Measurements from ENCODE around the gene ROPN1L.

The ROPN1L gene

GRCh38 chr5:10486511-10487344 lies 45.0 kb downstream of the ROPN1L start:
- H3K36me3 ChIP-seq (ENCODE audit: control insufficient read depth in 4 of 4, insufficient read depth in 4 of 4, low read length in 3 of 4): no peaks in the 10 kb centered on the region
- H3K4me3 ChIP-seq (ENCODE audit: control insufficient read depth in 1 of 7, extremely low read depth in 1 of 7, insufficient read depth in 4 of 7, low read depth in 2 of 7, low read length in 6 of 7): no peak overlapping the region
- CTCF ChIA-PET: interaction anchor here (0.6 to 1.7 kb wide), 2 partner anchors 41 to 137 kb away, joined by 4 to 5 read pairs; no protein-coding TSS in a partner anchor
- WGBS (ENCODE audit: insufficient coverage): 90% methylated on average over 23 of the region's 29 CpGs
- no peaks in the 10 kb centered on the region for H3K27me3 ChIP-seq (replicated peaks in 2 of 5; ENCODE audit: control insufficient read depth in 4 of 5, insufficient read depth in 5 of 5, low read length in 4 of 5)
- no peaks in the 10 kb centered on the region for H3K9me3 ChIP-seq (ENCODE audit: control extremely low read depth in 1 of 5, control insufficient read depth in 4 of 5, insufficient read depth in 2 of 5, low read depth in 1 of 5, low read length in 4 of 5)
- no peak overlapping the region for H3K27ac ChIP-seq (ENCODE audit: insufficient read depth in 1 of 2, low read depth in 1 of 2, low read length in 2 of 2, poor library complexity in 1 of 2, severe bottlenecking in 2 of 2)
- POLR2A ChIA-PET: no interaction called here
- H3K4me1 ChIP-seq (ENCODE audit: control extremely low read depth in 1 of 4, control insufficient read depth in 4 of 4, insufficient read depth in 4 of 4, low read length in 3 of 4): peaks cover 8 to 46% (median 37%) of the 10 kb centered on the region in 4 experiments
- DNase-seq: no peak

DNA sequence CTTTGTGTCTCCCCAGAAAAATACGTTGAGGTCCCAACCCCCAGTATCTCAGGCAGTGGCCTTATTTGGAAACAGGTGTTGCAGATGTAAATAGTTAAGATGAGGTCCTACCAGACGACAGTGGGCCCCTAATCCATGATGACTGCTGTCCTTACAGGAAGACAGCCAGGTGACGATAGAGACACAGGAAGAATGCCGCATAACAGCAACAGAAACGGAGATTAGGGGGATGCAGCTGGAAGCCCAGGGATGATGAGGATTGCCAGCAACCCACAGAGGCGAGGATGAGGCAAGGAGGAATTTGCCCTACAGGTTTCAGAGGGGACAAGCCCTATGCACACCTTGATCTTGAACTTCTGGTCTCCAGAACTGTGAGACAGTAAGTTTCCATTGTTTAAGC lies 46.5 kb downstream of the ROPN1L start:
- Histone ChIP-seq H3K4me3 (ENCODE audit: control insufficient read depth in 1 of 7, extremely low read depth in 1 of 7, insufficient read depth in 4 of 7, low read depth in 2 of 7, low read length in 6 of 7) (no peak overlapping the region), H3K9me3 (ENCODE audit: control extremely low read depth in 1 of 5, control insufficient read depth in 4 of 5, insufficient read depth in 2 of 5, low read depth in 1 of 5, low read length in 4 of 5) (peaks cover 0 to 4% (median 0%) of the 10 kb centered on the region in 5 experiments), H3K27ac (ENCODE audit: insufficient read depth in 1 of 2, low read depth in 1 of 2, low read length in 2 of 2, poor library complexity in 1 of 2, severe bottlenecking in 2 of 2) (no peak overlapping the region), H3K4me1 (ENCODE audit: control extremely low read depth in 1 of 4, control insufficient read depth in 4 of 4, insufficient read depth in 4 of 4, low read length in 3 of 4) (peaks cover 8 to 46% (median 37%) of the 10 kb centered on the region in 4 experiments), H3K36me3 (ENCODE audit: control insufficient read depth in 4 of 4, insufficient read depth in 4 of 4, low read length in 3 of 4) (no peaks in the 10 kb centered on the region), H3K27me3 (replicated peaks in 2 of 5; ENCODE audit: control insufficient read depth in 4 of 5, insufficient read depth in 5 of 5, low read length in 4 of 5) (no peaks in the 10 kb centered on the region)
- WGBS (ENCODE audit: insufficient coverage): 90% methylated on average over 6 of the region's 6 CpGs
- CTCF ChIA-PET: interaction anchor here (2.5 to 3.0 kb wide), 3 partner anchors 10 to 119 kb away, joined by 8 to 10 read pairs (median 9); no protein-coding TSS in a partner anchor
- POLR2A ChIA-PET: no interaction called here
- DNase-seq: no peak

GRCh38 chr5:10489810-10490426 lies 48.2 kb downstream of the ROPN1L start:
- no peaks in the 10 kb centered on the region for H3K27me3 ChIP-seq (replicated peaks in 2 of 5; ENCODE audit: control insufficient read depth in 4 of 5, insufficient read depth in 5 of 5, low read length in 4 of 5)
- no peak overlapping the region for H3K27ac ChIP-seq (ENCODE audit: insufficient read depth in 1 of 2, low read depth in 1 of 2, low read length in 2 of 2, poor library complexity in 1 of 2, severe bottlenecking in 2 of 2)
- DNase-seq: peak; percentile 80 to 94 (median 90)
- no peaks in the 10 kb centered on the region for H3K36me3 ChIP-seq (ENCODE audit: control insufficient read depth in 4 of 4, insufficient read depth in 4 of 4, low read length in 3 of 4)
- CTCF ChIA-PET: interaction anchor here (0.8 to 5.5 kb wide), 16 partner anchors 10 to 205 kb away, joined by 3 to 27 read pairs (median 7); no protein-coding TSS in a partner anchor
- H3K4me3 ChIP-seq (ENCODE audit: control insufficient read depth in 1 of 7, extremely low read depth in 1 of 7, insufficient read depth in 4 of 7, low read depth in 2 of 7, low read length in 6 of 7): peak overlapping the region in 2 of 7 experiments; percentile 13 to 57
- peaks cover 0 to 19% (median 6%) of the 10 kb centered on the region in 5 experiments for H3K9me3 ChIP-seq (ENCODE audit: control extremely low read depth in 1 of 5, control insufficient read depth in 4 of 5, insufficient read depth in 2 of 5, low read depth in 1 of 5, low read length in 4 of 5)
- POLR2A ChIA-PET: interaction anchor here (0.6 to 1.1 kb wide), 4 partner anchors 8 to 118 kb away, joined by 3 read pairs; no protein-coding TSS in a partner anchor
- H3K4me1 ChIP-seq (ENCODE audit: control extremely low read depth in 1 of 4, control insufficient read depth in 4 of 4, insufficient read depth in 4 of 4, low read length in 3 of 4): peaks cover 8 to 39% (median 32%) of the 10 kb centered on the region in 4 experiments
- 19% methylated on average over 6 of the region's 8 CpGs for WGBS (ENCODE audit: insufficient coverage)

- ChIA-PET CTCF (interaction anchor here (0.9 to 5.5 kb wide), 6 partner anchors 11 to 203 kb away, joined by 3 to 27 read pairs (median 4); no protein-coding TSS in a partner anchor), POLR2A (no interaction called here)
- H3K36me3 ChIP-seq (ENCODE audit: control insufficient read depth in 4 of 4, insufficient read depth in 4 of 4, low read length in 3 of 4): no peaks in the 10 kb centered on the region
- H3K9me3 ChIP-seq (ENCODE audit: control extremely low read depth in 1 of 5, control insufficient read depth in 4 of 5, insufficient read depth in 2 of 5, low read depth in 1 of 5, low read length in 4 of 5): peaks cover 0 to 22% (median 9%) of the 10 kb centered on the region in 5 experiments
- no peak overlapping the region for H3K27ac ChIP-seq (ENCODE audit: insufficient read depth in 1 of 2, low read depth in 1 of 2, low read length in 2 of 2, poor library complexity in 1 of 2, severe bottlenecking in 2 of 2)
- no peaks in the 10 kb centered on the region for H3K27me3 ChIP-seq (replicated peaks in 2 of 5; ENCODE audit: control insufficient read depth in 4 of 5, insufficient read depth in 5 of 5, low read length in 4 of 5)
- peaks cover 8 to 27% (median 21%) of the 10 kb centered on the region in 4 experiments for H3K4me1 ChIP-seq (ENCODE audit: control extremely low read depth in 1 of 4, control insufficient read depth in 4 of 4, insufficient read depth in 4 of 4, low read length in 3 of 4)
- DNase-seq: no peak
- WGBS (ENCODE audit: insufficient coverage): 92% methylated on average over 12 of the region's 14 CpGs
- H3K4me3 ChIP-seq (ENCODE audit: control insufficient read depth in 1 of 7, extremely low read depth in 1 of 7, insufficient read depth in 4 of 7, low read depth in 2 of 7, low read length in 6 of 7): no peak overlapping the region
Measured at GRCh38 chr5:10490927-10491672, 49.4 kb downstream of the ROPN1L start.

DNA sequence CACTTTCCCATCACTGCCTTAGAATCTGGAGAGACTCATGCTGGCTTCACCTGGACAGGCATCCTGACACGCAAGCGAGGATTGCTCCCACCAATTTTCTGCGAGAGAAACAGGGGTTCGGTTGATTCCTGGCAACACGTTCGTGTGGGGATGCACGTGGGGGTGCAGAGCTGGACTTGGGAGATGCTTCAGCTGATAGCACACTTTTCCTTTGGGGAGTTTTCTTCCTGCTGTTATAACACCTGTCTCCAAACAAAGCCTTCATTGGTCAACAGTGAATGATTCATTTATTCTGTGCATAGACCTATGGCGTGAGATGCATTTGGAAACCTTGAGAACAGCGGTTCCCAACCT lies 50.0 kb downstream of the ROPN1L start:
- Histone ChIP-seq H3K9me3 (ENCODE audit: control extremely low read depth in 1 of 5, control insufficient read depth in 4 of 5, insufficient read depth in 2 of 5, low read depth in 1 of 5, low read length in 4 of 5) (peaks cover 0 to 22% (median 9%) of the 10 kb centered on the region in 5 experiments), H3K4me1 (ENCODE audit: control extremely low read depth in 1 of 4, control insufficient read depth in 4 of 4, insufficient read depth in 4 of 4, low read length in 3 of 4) (peaks cover 8 to 22% (median 18%) of the 10 kb centered on the region in 4 experiments), H3K27me3 (replicated peaks in 2 of 5; ENCODE audit: control insufficient read depth in 4 of 5, insufficient read depth in 5 of 5, low read length in 4 of 5) (no peaks in the 10 kb centered on the region), H3K36me3 (ENCODE audit: control insufficient read depth in 4 of 4, insufficient read depth in 4 of 4, low read length in 3 of 4) (no peaks in the 10 kb centered on the region), H3K27ac (ENCODE audit: insufficient read depth in 1 of 2, low read depth in 1 of 2, low read length in 2 of 2, poor library complexity in 1 of 2, severe bottlenecking in 2 of 2) (no peak overlapping the region), H3K4me3 (ENCODE audit: control insufficient read depth in 1 of 7, extremely low read depth in 1 of 7, insufficient read depth in 4 of 7, low read depth in 2 of 7, low read length in 6 of 7) (no peak overlapping the region)
- ChIA-PET POLR2A (no interaction called here), CTCF (interaction anchor here (0.9 to 5.5 kb wide), 3 partner anchors 10 to 28 kb away, joined by 3 to 27 read pairs (median 4); no protein-coding TSS in a partner anchor)
- no peak for DNase-seq
- 97% methylated on average over 9 of the region's 9 CpGs for WGBS (ENCODE audit: insufficient coverage)

- H3K27me3 ChIP-seq (replicated peaks in 2 of 5; ENCODE audit: control insufficient read depth in 4 of 5, insufficient read depth in 5 of 5, low read length in 4 of 5): no peaks in the 10 kb centered on the region
- 100% methylated on average over 1 of the region's 4 CpGs for WGBS (ENCODE audit: insufficient coverage)
Measured at GRCh38 chr5:10493884-10494283, 52.2 kb downstream of the ROPN1L start.

More at GRCh38 chr5:10493884-10494283, 52.2 kb downstream of the ROPN1L start:
- peaks cover 0 to 22% (median 9%) of the 10 kb centered on the region in 5 experiments for H3K9me3 ChIP-seq (ENCODE audit: control extremely low read depth in 1 of 5, control insufficient read depth in 4 of 5, insufficient read depth in 2 of 5, low read depth in 1 of 5, low read length in 4 of 5)
- CTCF ChIA-PET: interaction anchor here (5.5 kb wide), 1 partner anchor 25 kb away, joined by 27 read pairs; no protein-coding TSS in a partner anchor
- no peaks in the 10 kb centered on the region for H3K36me3 ChIP-seq (ENCODE audit: control insufficient read depth in 4 of 4, insufficient read depth in 4 of 4, low read length in 3 of 4)
- no peak overlapping the region for H3K27ac ChIP-seq (ENCODE audit: insufficient read depth in 1 of 2, low read depth in 1 of 2, low read length in 2 of 2, poor library complexity in 1 of 2, severe bottlenecking in 2 of 2)
- no peak for DNase-seq
- H3K4me1 ChIP-seq (ENCODE audit: control extremely low read depth in 1 of 4, control insufficient read depth in 4 of 4, insufficient read depth in 4 of 4, low read length in 3 of 4): peaks cover 8 to 19% (median 15%) of the 10 kb centered on the region in 4 experiments
- POLR2A ChIA-PET: no interaction called here
- H3K4me3 ChIP-seq (ENCODE audit: control insufficient read depth in 1 of 7, extremely low read depth in 1 of 7, insufficient read depth in 4 of 7, low read depth in 2 of 7, low read length in 6 of 7): no peak overlapping the region

Measured in common myeloid progenitor, CD34-positive (primary cell).